Measurements from ENCODE around the gene LNX1.

GRCh38 chr4:53507058-53507457 lies 84.2 kb downstream of the LNX1 start:
- no peak for TF ChIP-seq CTCF (IDR thresholded peaks at IDR 0.05)
- TF ChIP-seq POLR2A (IDR thresholded peaks at IDR 0.05), result no peak
